ENCODE data around the gene NFIC.
A peak's percentile ranks its signal among the peaks of the same experiment; 100 is the strongest.
"Not testable (repeated sequence)": the region's sequence is repeated elsewhere in the genome, so short reads cannot be mapped to it uniquely, and the experiment has no call there.

Gene NFIC

GRCh38 chr19:3333020-3333583, 33.3 kb upstream of the NFIC start:
- H3K4me3 ChIP-seq (ENCODE audit: low read length): no peak overlapping the region
- DNase-seq (ENCODE audit: low read depth): no peak
- TF ChIP-seq CTCF (IDR thresholded peaks at IDR 0.05; ENCODE audit: insufficient read depth, low read depth, low read length, missing control alignments): no peak

DNA sequence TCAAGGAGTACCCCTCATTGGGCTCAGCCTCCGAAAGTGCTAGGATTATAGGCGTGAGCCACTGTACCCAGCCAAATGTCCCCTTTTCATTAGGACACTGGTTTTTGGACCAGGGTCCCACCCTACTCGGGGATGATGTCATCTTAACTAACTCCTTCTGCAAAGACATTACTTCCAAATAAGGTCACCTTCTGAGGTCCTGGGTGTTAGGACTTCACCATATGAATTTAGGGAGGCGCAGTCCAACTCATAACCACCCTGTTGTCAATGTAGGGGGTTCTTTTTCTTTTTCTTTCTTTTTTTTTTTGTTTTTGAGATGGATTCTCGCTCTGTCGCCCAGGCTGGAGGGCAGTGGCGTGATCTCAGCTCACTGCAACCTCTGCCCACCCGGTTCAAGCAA, 32.7 kb upstream of the NFIC start:
- H3K4me3 ChIP-seq (ENCODE audit: low read length): no peak overlapping the region
- TF ChIP-seq CTCF (IDR thresholded peaks at IDR 0.05; ENCODE audit: insufficient read depth, low read depth, low read length, missing control alignments): no peak

GRCh38 chr19:3334749-3335430, 31.5 kb upstream of the NFIC start:
- H3K4me3 ChIP-seq (ENCODE audit: low read length); DNase-seq (ENCODE audit: low read depth): not testable (repeated sequence)

More for the DNA sequence above, 32.7 kb upstream of the NFIC start:
- DNase-seq (ENCODE audit: low read depth): no peak

GRCh38 chr19:3335431-3336350, 30.7 kb upstream of the NFIC start:
- H3K4me3 ChIP-seq (ENCODE audit: low read length): no peak overlapping the region
- DNase-seq (ENCODE audit: low read depth): no peak
- no peak for TF ChIP-seq CTCF (IDR thresholded peaks at IDR 0.05; ENCODE audit: insufficient read depth, low read depth, low read length, missing control alignments)

- no peak for TF ChIP-seq CTCF (IDR thresholded peaks at IDR 0.05; ENCODE audit: insufficient read depth, low read depth, low read length, missing control alignments)
- DNase-seq (ENCODE audit: low read depth): no peak
- no peak overlapping the region for H3K4me3 ChIP-seq (ENCODE audit: low read length)
Observed at GRCh38 chr19:3336351-3336679, 30.1 kb upstream of the NFIC start.

GRCh38 chr19:3336680-3337523, 29.5 kb upstream of the NFIC start:
- peak; percentile 34 for DNase-seq (ENCODE audit: low read depth)
- TF ChIP-seq CTCF (IDR thresholded peaks at IDR 0.05; ENCODE audit: insufficient read depth, low read depth, low read length, missing control alignments): no peak
- H3K4me3 ChIP-seq (ENCODE audit: low read length): no peak overlapping the region

Measured in epithelial cell of esophagus (primary cell).